HEK293 (cell line): ENCODE measurements around the gene PRKAG2.

ENCODE experiments used
- ZFP41 ChIP-seq: fragments of 450-650 bp; formaldehyde crosslinking; IDR thresholded peaks from 2 replicates; pipeline ENCODE4 v1.5.1; 2016; ENCODE audit warnings: missing biosample characterization, missing genetic modification characterization, borderline replicate concordance
- ZNF121 ChIP-seq: fragments of 450-650 bp; formaldehyde crosslinking; IDR thresholded peaks from 2 replicates; pipeline ENCODE4 v1.5.1; 2016; ENCODE audit warnings: missing biosample characterization, missing genetic modification characterization
- TF ChIP-seq, protein P1 (sequence below): fragments of 450-650 bp; formaldehyde crosslinking; IDR thresholded peaks from 2 replicates; pipeline ENCODE4 v1.5.1; 2016; ENCODE audit warnings: missing biosample characterization, missing genetic modification characterization

- no peak for TF ChIP-seq ZFP41
- TF ChIP-seq, protein P1, sequence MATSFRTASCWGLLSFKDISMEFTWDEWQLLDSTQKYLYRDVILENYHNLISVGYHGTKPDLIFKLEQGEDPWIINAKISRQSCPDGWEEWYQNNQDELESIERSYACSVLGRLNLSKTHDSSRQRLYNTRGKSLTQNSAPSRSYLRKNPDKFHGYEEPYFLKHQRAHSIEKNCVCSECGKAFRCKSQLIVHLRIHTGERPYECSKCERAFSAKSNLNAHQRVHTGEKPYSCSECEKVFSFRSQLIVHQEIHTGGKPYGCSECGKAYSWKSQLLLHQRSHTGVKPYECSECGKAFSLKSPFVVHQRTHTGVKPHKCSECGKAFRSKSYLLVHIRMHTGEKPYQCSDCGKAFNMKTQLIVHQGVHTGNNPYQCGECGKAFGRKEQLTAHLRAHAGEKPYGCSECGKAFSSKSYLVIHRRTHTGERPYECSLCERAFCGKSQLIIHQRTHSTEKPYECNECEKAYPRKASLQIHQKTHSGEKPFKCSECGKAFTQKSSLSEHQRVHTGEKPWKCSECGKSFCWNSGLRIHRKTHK (tag by site-specific recombination), result no peak
- no peak for TF ChIP-seq ZNF121 (tag by site-specific recombination)
Measured at GRCh38 chr7:151691449-151691848, 185.5 kb downstream of the PRKAG2 start.
